ENCODE data around the gene HIVEP3. TPM values are rescaled to one million over a fixed set of nuclear protein-coding genes. Genes with fewer than 3 reads are reported as not detected.

Gene HIVEP3
- total RNA-seq, 1 donor from 2014 or later = 11.0 TPM

DNA sequence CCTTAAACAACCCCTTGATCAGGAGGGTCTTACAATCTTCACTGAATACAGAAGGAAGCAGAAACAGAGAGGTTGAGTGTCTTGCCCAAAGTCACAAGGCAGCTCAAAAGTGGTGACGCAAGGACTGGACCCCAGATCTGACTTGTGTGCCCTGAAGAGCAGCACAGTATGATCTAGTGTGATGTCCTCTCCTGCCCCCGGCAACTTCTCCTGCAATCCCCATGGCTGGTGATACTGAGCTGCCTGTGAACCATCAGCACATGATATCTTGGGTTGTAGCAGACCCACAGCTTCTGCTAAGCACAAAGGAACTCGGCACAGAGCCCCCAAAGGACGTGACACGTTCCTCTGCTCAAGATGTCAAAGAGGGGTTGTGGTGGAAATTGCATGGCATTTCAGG, 383.0 kb downstream of the HIVEP3 start:
- peak; percentile 25 for DNase-seq (ENCODE audit: low spot score)

DNA sequence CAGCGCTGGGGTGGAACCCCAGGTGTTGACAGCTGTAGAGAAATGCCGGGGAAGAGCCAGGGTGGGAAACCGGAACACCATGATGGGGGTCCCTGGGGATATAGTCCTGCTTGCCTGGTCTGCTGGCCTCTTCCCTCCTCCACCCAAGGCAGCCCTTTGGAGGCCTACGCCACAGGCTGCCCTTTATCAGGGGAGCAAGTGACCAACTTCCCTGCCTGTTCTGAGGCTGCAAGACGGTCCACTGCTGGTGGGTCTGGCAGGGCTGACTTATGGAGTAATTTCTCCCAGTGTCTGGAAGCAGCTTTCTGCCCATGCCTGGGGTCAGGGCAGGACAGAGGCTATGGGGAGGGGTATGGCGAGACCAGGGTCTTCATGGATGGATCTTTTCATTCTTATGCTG, 383.4 kb downstream of the HIVEP3 start:
- DNase-seq (ENCODE audit: low spot score) = peak; percentile 35
- ATAC-seq = no peak
- intact Hi-C loops (cut with DNase I) = no loop called here

More for the DNA sequence above, 383.0 kb downstream of the HIVEP3 start:
- intact Hi-C loops (cut with DNase I) = no loop called here
- ATAC-seq = no peak

- intact Hi-C loops (cut with DNase I) = no loop called here
- ATAC-seq = no peak
- peak; percentile 32 for DNase-seq (ENCODE audit: low spot score)
These were observed 384.3 kb downstream of the HIVEP3 start for GRCh38 chr1:41534181-41535076.

GRCh38 chr1:41533731-41534080, 385.0 kb downstream of the HIVEP3 start:
- ATAC-seq (no peak), DNase-seq (ENCODE audit: low spot score) (no peak)
- intact Hi-C loops (cut with DNase I) = no loop called here

DNA sequence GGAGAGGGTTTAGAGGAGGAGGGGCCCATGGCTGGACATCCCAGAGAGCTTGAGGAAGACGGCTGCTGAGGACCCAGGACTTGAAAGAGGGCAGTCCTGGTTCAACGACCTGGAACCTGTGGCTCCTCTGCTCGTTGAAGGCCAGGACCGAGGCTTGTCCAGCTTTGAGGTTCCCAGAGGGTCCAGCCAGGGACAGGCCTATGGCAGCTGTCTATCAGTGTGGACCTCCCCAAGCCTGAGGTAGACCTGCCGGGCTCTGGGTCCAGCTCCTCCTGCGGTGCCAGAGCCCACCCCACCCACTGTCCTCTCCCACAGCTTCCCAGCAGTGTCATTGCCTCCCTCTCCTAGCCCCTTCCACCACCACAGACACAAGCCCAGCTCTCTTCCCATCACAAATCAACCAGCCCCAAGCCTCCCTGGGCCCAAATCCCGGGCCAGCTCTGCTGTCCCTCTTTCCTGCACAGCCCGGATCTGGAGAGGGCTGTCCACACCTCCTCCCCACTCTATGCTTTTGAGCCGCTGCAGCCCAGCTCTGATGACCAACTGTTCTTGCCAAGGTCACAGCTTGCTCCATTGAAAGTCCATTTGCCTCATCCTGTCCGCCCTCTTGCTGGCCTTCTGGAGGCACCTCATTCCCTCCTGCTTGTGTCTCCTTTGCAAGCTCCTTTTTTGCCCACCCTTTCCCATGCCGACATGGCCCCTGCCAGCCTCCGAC, 385.5 kb downstream of the HIVEP3 start:
- intact Hi-C loops (cut with DNase I) = no loop called here
- peak; percentile 42 for DNase-seq (ENCODE audit: low spot score)
- no peak for ATAC-seq

DNA sequence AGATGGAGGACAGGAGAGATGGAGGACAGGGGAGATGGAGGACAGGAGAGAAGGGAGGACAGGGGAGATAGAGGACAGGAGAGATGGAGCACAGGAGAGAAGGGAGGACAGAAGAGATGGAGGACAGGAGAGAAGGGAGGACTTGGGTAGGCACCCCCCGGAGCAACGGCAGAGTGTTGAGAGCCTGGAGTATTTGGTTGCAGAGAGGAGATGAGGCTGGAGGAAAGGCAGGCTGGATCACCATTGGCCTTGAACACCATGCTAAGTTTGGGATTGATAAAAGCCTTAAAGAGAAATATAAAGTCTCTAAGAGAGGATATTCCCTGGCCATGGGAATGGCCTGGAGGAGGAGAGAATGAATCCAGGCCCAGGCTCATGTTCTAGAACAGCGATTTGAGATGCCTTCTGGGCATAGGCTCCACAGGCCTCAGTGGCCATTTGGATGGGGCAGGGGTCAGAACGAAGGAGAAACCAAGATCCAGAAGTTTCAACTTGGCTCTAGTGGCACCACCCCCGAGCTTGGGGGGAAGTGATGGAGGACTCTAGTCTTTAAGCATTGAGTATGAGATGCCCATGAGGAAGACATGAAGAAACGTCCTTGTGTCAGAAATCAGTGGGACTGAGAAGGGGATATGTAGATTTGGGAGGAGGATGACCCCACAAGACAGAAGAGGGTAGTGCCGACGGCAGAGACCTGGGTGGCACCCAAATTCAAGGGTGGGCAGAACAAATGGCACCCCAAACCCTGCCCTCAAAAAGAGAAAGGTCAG, 386.3 kb downstream of the HIVEP3 start:
- intact Hi-C loops (cut with DNase I) = no loop called here
- DNase-seq (ENCODE audit: low spot score) = peak; percentile 26

DNA sequence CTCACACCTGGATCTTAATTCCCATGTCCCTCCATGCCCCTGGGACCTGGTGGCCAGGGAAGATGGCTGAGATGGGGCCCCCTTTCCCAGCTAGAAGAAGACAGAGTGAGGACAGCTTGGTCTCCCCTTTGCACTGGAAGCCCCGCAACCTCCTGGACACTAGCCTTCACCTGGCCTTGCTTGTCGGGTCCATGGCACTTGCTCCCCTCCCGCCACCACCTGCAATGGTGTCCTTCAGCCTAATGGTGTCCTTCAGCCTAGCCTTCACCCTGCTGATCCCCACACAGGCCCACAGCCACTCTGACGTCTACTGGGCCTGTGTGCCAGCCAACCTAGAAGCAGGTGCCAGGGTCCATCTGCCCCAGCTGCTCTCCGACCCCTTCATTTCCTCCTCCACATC, 388.3 kb downstream of the HIVEP3 start:
- intact Hi-C loops (cut with DNase I) = no loop called here
- peak; percentile 25 for DNase-seq (ENCODE audit: low spot score)
- ATAC-seq = no peak

More for the DNA sequence above, 386.3 kb downstream of the HIVEP3 start:
- ATAC-seq = no peak

DNA sequence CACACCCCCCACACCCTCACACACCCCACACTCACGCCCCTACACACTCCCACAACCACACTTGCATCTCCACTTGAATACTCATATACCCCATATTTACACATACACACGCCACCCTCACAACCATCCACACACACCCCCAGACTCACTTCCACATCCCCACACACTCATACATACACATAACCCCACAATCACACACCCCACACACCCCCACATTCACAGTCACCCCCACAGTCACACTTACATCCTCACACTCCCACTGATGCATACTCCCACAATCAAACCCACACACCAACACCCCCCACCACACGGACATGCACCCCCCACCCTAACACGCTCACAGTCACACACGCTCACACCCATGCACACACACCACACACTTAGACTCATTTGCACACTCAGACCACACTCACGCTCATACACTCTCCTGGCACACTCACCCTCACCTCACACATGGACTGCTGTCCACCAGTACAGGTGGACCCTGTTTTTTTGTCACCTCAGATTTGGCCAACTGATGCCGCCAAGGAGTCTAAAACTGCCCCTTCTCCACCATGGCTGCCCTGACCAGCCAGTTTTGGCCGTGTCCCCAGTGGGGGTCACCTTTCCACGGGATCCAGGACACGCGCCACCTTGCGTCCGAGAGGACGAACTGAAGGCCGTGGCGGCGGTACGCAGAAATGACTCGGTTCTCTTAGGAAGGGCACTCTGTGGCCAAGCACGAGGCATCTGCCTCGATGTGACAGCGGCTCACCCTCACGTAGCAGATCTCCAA, 388.9 kb downstream of the HIVEP3 start:
- ATAC-seq (no peak), DNase-seq (ENCODE audit: low spot score) (peak; percentile 50)
- intact Hi-C loops (cut with DNase I) = no loop called here

DNA sequence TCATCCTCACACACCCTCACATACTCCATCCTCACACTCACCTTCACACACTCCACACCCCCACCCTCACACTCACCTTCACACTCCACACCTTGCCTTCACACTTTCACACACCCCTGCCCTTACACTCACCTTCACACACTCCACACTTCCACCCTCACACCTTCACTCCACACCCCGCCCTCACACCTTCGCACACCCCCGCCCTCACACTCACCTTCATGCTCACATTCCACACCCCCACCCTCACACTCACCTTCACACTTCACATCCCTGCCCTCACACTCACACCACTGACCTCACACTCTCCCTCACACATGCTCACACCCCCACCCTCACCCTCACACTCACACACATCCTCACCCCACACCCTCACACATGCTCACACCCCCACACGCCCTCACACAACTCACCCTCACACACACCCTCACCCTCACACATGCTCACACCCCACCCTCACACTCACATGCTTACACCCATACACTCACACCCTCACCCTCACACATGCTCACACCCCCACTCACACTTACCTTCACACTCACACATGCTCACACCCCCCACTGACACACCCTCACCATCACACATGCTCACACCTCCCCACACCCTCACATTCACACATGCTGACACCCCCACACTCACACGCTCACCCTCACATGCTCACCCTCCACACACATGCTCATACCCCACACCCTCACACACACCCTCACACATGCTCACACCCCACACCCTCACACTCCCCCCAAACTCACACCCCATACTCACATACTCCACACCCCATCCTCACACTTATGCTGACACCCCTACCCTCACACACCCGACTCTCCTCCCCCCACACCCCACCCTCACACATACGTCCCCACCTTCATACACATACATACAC, 389.8 kb downstream of the HIVEP3 start:
- peak; percentile 34 for DNase-seq (ENCODE audit: low spot score)
- no peak for ATAC-seq
- intact Hi-C loops (cut with DNase I) = no loop called here

DNA sequence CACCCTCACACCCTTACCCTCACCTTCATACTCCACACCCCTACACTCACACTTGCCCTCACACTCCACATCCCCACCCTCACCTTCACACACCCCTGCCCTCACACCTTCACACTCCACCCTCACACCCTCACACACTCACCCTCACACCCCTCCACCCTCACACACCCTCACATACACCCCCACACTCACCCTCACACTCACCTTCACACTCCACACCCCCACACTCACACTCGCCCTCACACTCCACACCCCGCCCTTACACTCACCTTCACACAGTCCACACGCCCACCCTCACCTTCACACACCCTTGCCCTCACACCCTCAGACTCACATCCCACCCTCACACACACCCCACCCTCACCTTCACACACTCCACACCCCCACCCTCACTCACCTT, 390.6 kb downstream of the HIVEP3 start:
- intact Hi-C loops (cut with DNase I) = no loop called here
- ATAC-seq (no peak), DNase-seq (ENCODE audit: low spot score) (no peak)

GRCh38 chr1:41526956-41527561, 391.7 kb downstream of the HIVEP3 start:
- no peak for DNase-seq (ENCODE audit: low spot score)
- ATAC-seq = no peak
- intact Hi-C loops (cut with DNase I) = no loop called here

DNA sequence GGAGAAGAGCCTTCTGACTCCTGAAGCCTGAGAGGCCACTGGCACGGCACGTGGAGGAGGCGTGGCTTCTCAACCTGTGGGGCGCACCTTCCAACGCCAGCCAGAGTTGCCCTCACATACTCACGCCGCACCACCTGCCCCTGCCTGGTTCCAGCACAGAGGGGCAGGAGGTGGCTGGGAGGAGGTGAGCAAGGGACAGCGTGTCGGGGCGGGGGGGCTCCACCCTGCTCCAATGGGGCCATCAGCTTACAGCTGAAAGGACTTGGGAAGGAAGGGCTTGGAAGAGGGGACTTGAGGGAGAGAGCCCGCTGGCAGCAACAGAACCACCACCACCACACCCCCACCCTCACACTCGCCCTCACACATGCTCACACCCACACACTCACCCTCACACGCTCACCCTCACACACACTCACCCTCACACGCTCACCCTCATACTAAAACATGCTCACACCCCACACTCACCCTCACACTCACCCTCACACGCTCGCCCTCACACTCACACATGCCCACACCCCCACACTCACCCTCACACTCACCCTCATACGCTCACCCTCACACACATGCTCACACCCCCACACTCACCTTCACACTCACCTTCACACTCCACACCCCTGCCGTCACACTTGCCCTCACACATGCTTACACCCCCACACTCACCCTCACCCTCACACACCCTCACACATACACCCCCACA, 392.7 kb downstream of the HIVEP3 start:
- no peak for DNase-seq (ENCODE audit: low spot score)
- ATAC-seq = peak; percentile 12
- intact Hi-C loops (cut with DNase I) = no loop called here

DNA sequence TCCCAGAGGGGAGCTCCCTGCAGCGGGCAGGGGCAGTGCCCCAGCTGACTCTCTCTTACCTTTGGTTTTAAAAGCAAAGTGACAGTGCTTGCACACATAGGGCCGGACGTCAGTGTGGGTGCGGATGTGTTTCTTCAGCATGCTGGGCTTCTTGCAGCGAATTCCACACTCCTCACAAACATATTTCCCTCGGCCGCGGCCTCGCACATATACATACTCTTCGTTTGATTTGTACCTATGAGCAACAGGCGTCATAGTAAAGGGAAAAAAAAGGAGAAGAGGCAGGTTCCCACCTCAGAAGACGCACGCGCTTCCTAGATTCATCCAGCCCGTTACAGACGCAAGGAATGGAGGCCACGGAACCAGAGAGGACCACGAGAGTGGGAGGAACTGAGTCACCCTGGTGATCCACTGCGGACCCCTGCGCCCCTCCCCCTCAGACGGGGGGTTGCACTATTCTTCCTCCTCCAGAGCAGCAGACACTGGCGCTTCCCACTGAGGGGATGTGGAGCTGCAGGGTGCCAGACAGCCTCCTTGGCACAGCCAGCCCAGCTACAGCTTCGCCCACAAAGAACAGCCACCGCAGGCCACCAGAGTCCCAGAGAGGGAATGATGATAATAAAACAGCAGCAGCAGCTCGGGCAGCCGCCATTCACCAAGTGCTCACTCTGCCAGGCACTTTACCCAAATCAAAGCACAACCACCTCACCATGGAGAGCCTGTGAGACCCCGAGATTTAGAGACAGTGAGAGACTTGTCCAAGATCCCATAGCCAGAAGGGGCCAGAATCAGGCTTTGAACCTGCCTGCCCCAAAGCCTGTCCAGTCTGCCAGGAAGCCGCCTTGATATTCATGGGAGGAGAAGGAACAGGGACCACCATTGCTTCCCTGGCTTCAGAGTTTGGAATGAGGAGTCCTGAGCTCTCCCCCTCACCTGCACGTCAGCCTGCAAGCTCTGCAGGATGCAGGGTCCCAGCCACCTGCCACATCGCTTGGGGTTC, 393.7 kb downstream of the HIVEP3 start:
- no peak for ATAC-seq
- DNase-seq (ENCODE audit: low spot score) = no peak
- intact Hi-C loops (cut with DNase I) = no loop called here

- no peak for DNase-seq (ENCODE audit: low spot score)
- intact Hi-C loops (cut with DNase I) = no loop called here
- ATAC-seq = no peak
These were observed 394.6 kb downstream of the HIVEP3 start for GRCh38 chr1:41523949-41524675.

DNA sequence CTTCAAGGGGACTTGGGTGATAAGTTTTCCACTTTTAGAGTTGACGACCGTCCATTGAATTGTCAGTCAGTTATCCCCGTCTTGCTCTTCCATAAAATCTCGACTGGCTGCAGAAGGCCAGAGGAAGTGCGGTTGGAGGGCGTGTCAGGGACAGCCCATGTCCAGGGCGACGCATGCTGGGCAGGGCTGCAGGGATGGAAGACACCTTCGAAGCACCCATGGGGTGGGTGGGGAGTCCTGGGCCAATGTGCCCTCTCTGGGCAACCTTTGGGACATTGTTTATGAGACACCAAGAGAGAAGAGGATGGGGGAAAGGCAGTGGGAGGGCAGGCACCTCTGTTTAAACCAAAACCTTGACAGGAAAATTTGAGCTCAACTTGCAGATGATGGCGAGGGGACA, 395.7 kb downstream of the HIVEP3 start:
- intact Hi-C loops (cut with DNase I) = no loop called here
- ATAC-seq (no peak), DNase-seq (ENCODE audit: low spot score) (no peak)

Data from sciatic nerve (tissue), 2 donors.